Gastrocnemius medialis (tissue), 4 donors: ENCODE results near the gene SLC26A4. TPM values are rescaled to one million over a fixed set of nuclear protein-coding genes. Genes with fewer than 3 reads are reported as not detected.
A peak's percentile ranks its signal among the peaks of the same experiment; 100 is the strongest.

Source experiments
- ATAC-seq, 2 donors: fragments of 150-250 bp; one replicate each; pipeline ENCODE4 v1.9.1; 2016
- DNase-seq, 2 donors: peaks; one replicate each; pipeline ENCODE4 v3.0.0-alpha.2; 2019
- H3K27ac ChIP-seq, 4 donors: fragments of 200-600 bp; sonication (generic); 1 replicate in 1 of 4; 2 replicates in 3 of 4; pipeline ENCODE4 v1.5.1; 2016 to 2018; ENCODE audit warnings: mild to moderate bottlenecking in 2 of 4, moderate library complexity in 1 of 4
- H3K27me3 ChIP-seq, 3 donors: fragments of 200-600 bp; sonication (generic) in 2 of 3; 1 replicate in 1 of 3; 2 replicates in 2 of 3; pipeline versions ENCODE4 v1.5.1 to v1.6.0; 2016 to 2019; ENCODE audit warnings: mild to moderate bottlenecking in 1 of 3, moderate library complexity in 1 of 3
- H3K36me3 ChIP-seq, 2 donors: fragments of 200-600 bp; sonication (generic) in 1 of 2; one replicate each; pipeline ENCODE4 v1.5.1; 2017 to 2018
- H3K4me1 ChIP-seq, 2 donors: fragments of 200-600 bp; sonication (generic) in 1 of 2; one replicate each; pipeline ENCODE4 v1.5.1; 2016 to 2017; ENCODE audit warnings: mild to moderate bottlenecking in 2 of 2
- H3K4me3 ChIP-seq, 4 donors: fragments of 200-600 bp; sonication (generic) in 3 of 4; 1 replicate in 1 of 4; 2 replicates in 3 of 4; pipeline ENCODE4 v1.5.1; 2016 to 2019; ENCODE audit warnings: mild to moderate bottlenecking in 2 of 4
- H3K9me3 ChIP-seq, 3 donors: fragments of 200-600 bp; sonication (generic) in 2 of 3; 1 replicate in 1 of 3; 2 replicates in 2 of 3; pipeline ENCODE4 v1.5.1; 2016 to 2019
- POLR2A ChIP-seq, 2 donors: fragments of 450-650 bp; IDR thresholded peaks; one replicate each; pipeline ENCODE4 v1.6.1; 2017; ENCODE audit warnings: antibody characterized with exemption in 2 of 2, mild to moderate bottlenecking in 2 of 2, moderate library complexity in 2 of 2
- in situ Hi-C, 4 donors: fragments of 200-750 bp; cut with MboI; loops; one replicate each; pipeline versions ENCODE4 v1.15.0 to v1.8.0; 2017; ENCODE audit warnings: low sequenced_read_pairs in 4 of 4
- intact Hi-C: fragments of 100-400 bp; cut with DNase I; formaldehyde crosslinking; loops from one replicate; pipeline ENCODE4 v1.15.1; 2023; ENCODE audit warnings: low total_unique reads
- total RNA-seq, 4 donors: library from RNA; depleted of rRNA; stranded (reverse); fragments of >200 nt; gene quantifications; one replicate each; pipeline versions ENCODE4 v1.1.0 to v1.2.3, GENCODE V29; 2016
- TF ChIP-seq, protein P1 (sequence below), 5 experiments: fragments of 450-650 bp in 3 of 5; fragments of 200-600 bp in 2 of 5; sonication (generic) in 2 of 5; IDR thresholded peaks in 4 of 5; conservative IDR thresholded peaks in 1 of 5; 1 replicate in 4 of 5; 2 replicates in 1 of 5; pipeline ENCODE4 v1.5.1; 2016 to 2019; ENCODE audit warnings: antibody characterized with exemption in 5 of 5, mild to moderate bottlenecking in 3 of 5, moderate library complexity in 3 of 5

SLC26A4 gene
- total RNA-seq, 4 donors from 2014 or later, result 0.09 to 2.5 (median 0.20) TPM; not detected in 1

- no peak for ATAC-seq
- intact Hi-C loops, result no loop called here
- Histone ChIP-seq H3K27ac (no peak overlapping the region), H3K27me3 (no peaks in the 10 kb centered on the region), H3K9me3 (no peaks in the 10 kb centered on the region), H3K36me3 (no peaks in the 10 kb centered on the region), H3K4me1 (no peaks in the 10 kb centered on the region), H3K4me3 (no peak overlapping the region)
- no peak for DNase-seq
- in situ Hi-C loops, result no loop called here
- TF ChIP-seq POLR2A (IDR thresholded peaks at IDR 0.05), result no peak
- TF ChIP-seq, protein P1, sequence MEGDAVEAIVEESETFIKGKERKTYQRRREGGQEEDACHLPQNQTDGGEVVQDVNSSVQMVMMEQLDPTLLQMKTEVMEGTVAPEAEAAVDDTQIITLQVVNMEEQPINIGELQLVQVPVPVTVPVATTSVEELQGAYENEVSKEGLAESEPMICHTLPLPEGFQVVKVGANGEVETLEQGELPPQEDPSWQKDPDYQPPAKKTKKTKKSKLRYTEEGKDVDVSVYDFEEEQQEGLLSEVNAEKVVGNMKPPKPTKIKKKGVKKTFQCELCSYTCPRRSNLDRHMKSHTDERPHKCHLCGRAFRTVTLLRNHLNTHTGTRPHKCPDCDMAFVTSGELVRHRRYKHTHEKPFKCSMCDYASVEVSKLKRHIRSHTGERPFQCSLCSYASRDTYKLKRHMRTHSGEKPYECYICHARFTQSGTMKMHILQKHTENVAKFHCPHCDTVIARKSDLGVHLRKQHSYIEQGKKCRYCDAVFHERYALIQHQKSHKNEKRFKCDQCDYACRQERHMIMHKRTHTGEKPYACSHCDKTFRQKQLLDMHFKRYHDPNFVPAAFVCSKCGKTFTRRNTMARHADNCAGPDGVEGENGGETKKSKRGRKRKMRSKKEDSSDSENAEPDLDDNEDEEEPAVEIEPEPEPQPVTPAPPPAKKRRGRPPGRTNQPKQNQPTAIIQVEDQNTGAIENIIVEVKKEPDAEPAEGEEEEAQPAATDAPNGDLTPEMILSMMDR (IDR thresholded peaks at IDR 0.05 in 4 of 5, conservative IDR thresholded peaks at IDR 0.05 in 1 of 5), result no peak
Measured at GRCh38 chr7:107652642-107653041, 8.0 kb upstream of the SLC26A4 start.

DNA sequence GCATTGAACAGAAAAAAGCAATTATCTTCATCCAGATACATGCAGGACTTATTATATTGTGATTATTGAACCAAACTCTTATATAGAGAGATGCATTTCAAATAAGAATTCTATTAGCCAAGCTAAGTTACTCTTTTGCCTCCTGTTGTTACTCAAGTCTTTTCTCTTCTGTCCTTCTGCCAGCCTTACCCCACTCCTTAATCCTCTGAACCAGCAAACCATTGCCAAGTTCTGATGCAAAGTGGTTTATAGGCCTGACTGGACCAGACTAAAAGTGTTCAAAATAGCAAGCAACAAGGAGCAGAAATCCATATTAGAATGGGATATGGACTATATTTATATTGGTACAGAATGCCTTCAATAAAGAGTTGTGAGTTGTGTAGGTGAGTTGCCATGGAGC lies 2.2 kb upstream of the SLC26A4 start:
- no peaks in the 10 kb centered on the region for H3K9me3 ChIP-seq
- no peak for DNase-seq

DNA sequence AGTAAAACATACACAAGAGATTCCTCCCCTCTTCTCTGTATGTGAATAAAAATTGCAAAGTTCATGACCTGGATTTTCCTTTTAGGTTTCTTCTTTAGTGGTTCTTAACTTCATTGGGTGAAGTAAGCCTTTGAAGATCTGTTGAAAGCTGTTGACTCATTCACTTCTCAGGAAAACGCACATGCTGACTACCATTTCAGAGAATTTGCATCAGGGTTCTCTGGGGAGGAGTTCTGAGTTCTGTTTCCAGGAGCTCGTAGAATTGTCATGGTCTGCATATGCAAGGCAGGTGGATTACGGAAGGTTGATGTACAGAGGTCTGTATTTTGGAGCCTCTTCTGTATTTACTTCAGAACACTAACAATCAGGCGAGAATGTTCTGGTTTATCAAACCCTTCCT lies 962 bp upstream of the SLC26A4 start:
- intact Hi-C loops, result no loop called here
- Histone ChIP-seq H3K4me1 (peaks cover 4 to 17% of the 10 kb centered on the region in 2 donors), H3K36me3 (no peaks in the 10 kb centered on the region), H3K27me3 (peaks cover 20 to 24% (median 21%) of the 10 kb centered on the region in 3 donors), H3K9me3 (no peaks in the 10 kb centered on the region), H3K27ac (no peak overlapping the region), H3K4me3 (no peak overlapping the region)
- TF ChIP-seq, protein P1 (IDR thresholded peaks at IDR 0.05 in 4 of 5, conservative IDR thresholded peaks at IDR 0.05 in 1 of 5), result no peak
- TF ChIP-seq POLR2A (IDR thresholded peaks at IDR 0.05), result no peak
- DNase-seq, result no peak
- in situ Hi-C loops, result no loop called here
- ATAC-seq, result no peak

More for the DNA sequence above, 2.2 kb upstream of the SLC26A4 start:
- no peak for ATAC-seq
- in situ Hi-C loops, result no loop called here
- Histone ChIP-seq H3K27me3 (peaks cover 20 to 24% (median 21%) of the 10 kb centered on the region in 3 donors), H3K27ac (no peak overlapping the region), H3K4me3 (no peak overlapping the region), H3K36me3 (no peaks in the 10 kb centered on the region), H3K4me1 (peaks cover 4 to 17% of the 10 kb centered on the region in 2 donors)
- TF ChIP-seq POLR2A (IDR thresholded peaks at IDR 0.05), result no peak
- TF ChIP-seq, protein P1 (IDR thresholded peaks at IDR 0.05 in 4 of 5, conservative IDR thresholded peaks at IDR 0.05 in 1 of 5), result no peak
- intact Hi-C loops, result no loop called here

DNA sequence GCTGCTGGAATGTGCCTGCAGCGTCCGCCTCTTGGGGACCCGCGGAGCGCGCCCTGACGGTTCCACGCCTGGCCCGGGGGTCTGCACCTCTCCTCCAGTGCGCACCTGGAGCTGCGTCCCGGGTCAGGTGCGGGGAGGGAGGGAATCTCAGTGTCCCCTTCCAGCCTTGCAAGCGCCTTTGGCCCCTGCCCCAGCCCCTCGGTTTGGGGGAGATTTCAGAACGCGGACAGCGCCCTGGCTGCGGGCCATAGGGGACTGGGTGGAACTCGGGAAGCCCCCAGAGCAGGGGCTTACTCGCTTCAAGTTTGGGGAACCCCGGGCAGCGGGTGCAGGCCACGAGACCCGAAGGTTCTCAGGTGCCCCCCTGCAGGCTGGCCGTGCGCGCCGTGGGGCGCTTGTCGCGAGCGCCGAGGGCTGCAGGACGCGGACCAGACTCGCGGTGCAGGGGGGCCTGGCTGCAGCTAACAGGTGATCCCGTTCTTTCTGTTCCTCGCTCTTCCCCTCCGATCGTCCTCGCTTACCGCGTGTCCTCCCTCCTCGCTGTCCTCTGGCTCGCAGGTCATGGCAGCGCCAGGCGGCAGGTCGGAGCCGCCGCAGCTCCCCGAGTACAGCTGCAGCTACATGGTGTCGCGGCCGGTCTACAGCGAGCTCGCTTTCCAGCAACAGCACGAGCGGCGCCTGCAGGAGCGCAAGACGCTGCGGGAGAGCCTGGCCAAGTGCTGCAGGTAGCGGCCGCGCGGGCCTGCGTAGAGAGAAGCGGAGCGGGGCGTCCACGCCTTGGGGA lies 645 bp downstream of the SLC26A4 start:
- no peaks in the 10 kb centered on the region for H3K9me3 ChIP-seq
- peak in 1 of 2 donors; percentile 18 for DNase-seq
- peaks cover 4 to 17% of the 10 kb centered on the region in 2 donors for H3K4me1 ChIP-seq
- peak overlapping the region; percentile 56 to 67 (median 58) for H3K4me3 ChIP-seq
- TF ChIP-seq POLR2A (IDR thresholded peaks at IDR 0.05), result no peak
- TF ChIP-seq, protein P1 (IDR thresholded peaks at IDR 0.05 in 4 of 5, conservative IDR thresholded peaks at IDR 0.05 in 1 of 5), result peak in 1 of 5 experiments; percentile 19
- in situ Hi-C loops (no loop called here), intact Hi-C loops (no loop called here)
- peaks cover 20 to 24% (median 21%) of the 10 kb centered on the region in 3 donors for H3K27me3 ChIP-seq
- ATAC-seq, result peak; percentile 45 to 61
- H3K27ac ChIP-seq, result no peak overlapping the region
- H3K36me3 ChIP-seq, result no peaks in the 10 kb centered on the region
